OCI-LY1 (cell line): ENCODE results near the gene PSKH1.

Source experiments
- H2AFZ ChIP-seq: fragments of 200-600 bp; sonication (generic), shearing (Covaris generic); 2 replicates; pipeline ENCODE4 v1.6.0; 2014; ENCODE audit warnings: antibody characterized with exemption, mild to moderate bottlenecking, low read length
- H3F3A ChIP-seq: fragments of 200-600 bp; sonication (generic), shearing (Covaris generic); 2 replicates; pipeline ENCODE4 v1.6.0; 2014; ENCODE audit warnings: mild to moderate bottlenecking, antibody characterized with exemption, low read length, moderate library complexity; ENCODE audit not compliant: insufficient read depth
- H3K27ac ChIP-seq: fragments of 200-600 bp; sonication (generic); 2 replicates; pipeline ENCODE4 v1.5.1; 2014; ENCODE audit warnings: low read length, mixed run types, mild to moderate bottlenecking, low read depth; ENCODE audit not compliant: poor library complexity, severe bottlenecking
- H3K27me3 ChIP-seq: fragments of 200-600 bp; sonication (generic); 2 replicates; pipeline ENCODE4 v1.6.0; 2014; ENCODE audit warnings: antibody characterized with exemption, mild to moderate bottlenecking, low read length, moderate library complexity; ENCODE audit not compliant: insufficient read depth
- H3K36me3 ChIP-seq: fragments of 200-600 bp; sonication (generic); 2 replicates; pipeline ENCODE4 v1.6.1; 2014; ENCODE audit warnings: mild to moderate bottlenecking, antibody characterized with exemption, low read length, moderate library complexity, mixed read lengths; ENCODE audit not compliant: insufficient read depth
- H3K4me1 ChIP-seq: fragments of 200-600 bp; sonication (generic); 2 replicates; pipeline ENCODE4 v1.5.1; 2014; ENCODE audit warnings: mild to moderate bottlenecking, low read length, moderate library complexity; ENCODE audit not compliant: insufficient read depth, severe bottlenecking
- H3K4me2 ChIP-seq: fragments of 200-600 bp; sonication (generic), shearing (Covaris generic); 2 replicates; pipeline ENCODE4 v1.6.1; 2014; ENCODE audit warnings: low read length
- H3K4me3 ChIP-seq: fragments of 200-600 bp; sonication (generic); 2 replicates; pipeline ENCODE4 v1.5.1; 2014; ENCODE audit warnings: low read length, low read depth, mild to moderate bottlenecking, mixed read lengths; ENCODE audit not compliant: poor library complexity, severe bottlenecking
- H3K79me2 ChIP-seq: fragments of 200-600 bp; shearing (Covaris generic); 2 replicates; pipeline ENCODE4 v1.6.1; 2016; ENCODE audit warnings: mixed run types, low read length, mixed read lengths; ENCODE audit not compliant: insufficient read depth
- H3K9ac ChIP-seq: fragments of 200-600 bp; sonication (generic), shearing (Covaris generic); 2 replicates; pipeline ENCODE4 v1.6.1; 2014; ENCODE audit warnings: mild to moderate bottlenecking, low read length, mixed read lengths
- H3K9me2 ChIP-seq: fragments of 200-600 bp; sonication (generic), shearing (Covaris generic); 2 replicates; pipeline ENCODE4 v1.6.1; 2014; ENCODE audit warnings: low read depth, mild to moderate bottlenecking, low read length, mixed read lengths
- H3K9me3 ChIP-seq: fragments of 200-600 bp; shearing (Covaris generic); 2 replicates; pipeline ENCODE4 v1.6.1; 2014; ENCODE audit warnings: low read length, mixed read lengths
- H4K20me1 ChIP-seq: fragments of 200-600 bp; sonication (generic), shearing (Covaris generic); 2 replicates; pipeline ENCODE4 v1.6.0; 2016; ENCODE audit warnings: mild to moderate bottlenecking, low read length; ENCODE audit not compliant: insufficient read depth
- CTCF ChIP-seq: fragments of 200-600 bp; sonication (generic), shearing (Covaris generic); IDR thresholded peaks from 2 replicates; pipeline ENCODE4 v1.5.1; 2017; ENCODE audit warnings: mild to moderate bottlenecking, antibody characterized with exemption, low read length, moderate library complexity, mixed read lengths
- EZH2 ChIP-seq: fragments of 200-600 bp; sonication (generic), shearing (Covaris generic); IDR thresholded peaks from 2 replicates; pipeline ENCODE4 v1.8.0; 2017; ENCODE audit warnings: borderline replicate concordance, mixed run types, mild to moderate bottlenecking, antibody characterized with exemption, low read length, moderate library complexity, mixed read lengths

PSKH1 gene

GRCh38 chr16:67943619-67944504 is 50.8 kb downstream of the PSKH1 start, which contains the start of gene LCAT:
LCAT (minus strand) TSS chr16:67944120; CDS start chr16:67944101, 19 bp downstream.
- H3K9me2 ChIP-seq: no peaks in the 10 kb centered on the region
- H3K9me3 ChIP-seq: no peaks in the 10 kb centered on the region
- peak within 1 kb of the TSS; percentile 31; the same call in 1 of the 2 replicates for H3K4me2 ChIP-seq

GRCh38 chr16:67944690-67945391 is 51.8 kb downstream of the PSKH1 start:
- Histone ChIP-seq H3K79me2 (no peaks in the 10 kb centered on the region), H3K9me2 (no peaks in the 10 kb centered on the region), H3K27ac (peak overlapping the region; percentile 40), H3K36me3 (peaks cover 14% of the 10 kb centered on the region; the same call in 1 of the 2 replicates), H3K4me3 (no peak overlapping the region), H3K4me2 (no peak overlapping the region), H3K9ac (no peak overlapping the region), H3F3A (no peaks in the 10 kb centered on the region), H2AFZ (no peak overlapping the region), H3K9me3 (no peaks in the 10 kb centered on the region), H3K27me3 (no peaks in the 10 kb centered on the region), H4K20me1 (no peaks in the 10 kb centered on the region), H3K4me1 (peaks cover 30% of the 10 kb centered on the region)
- TF ChIP-seq CTCF (no peak), EZH2 (no peak)

More at GRCh38 chr16:67943619-67944504, 50.8 kb downstream of the PSKH1 start, which contains the start of gene LCAT:
- Histone ChIP-seq H4K20me1 (no peaks in the 10 kb centered on the region), H3K9ac (no peak within 1 kb of the TSS; the same call in 1 of the 2 replicates), H3K4me3 (no peak within 1 kb of the TSS), H3F3A (no peaks in the 10 kb centered on the region), H3K27ac (peak within 1 kb of the TSS; percentile 40), H2AFZ (no peak within 1 kb of the TSS), H3K36me3 (peaks cover 14% of the 10 kb centered on the region; the same call in 1 of the 2 replicates), H3K79me2 (no peaks in the 10 kb centered on the region), H3K27me3 (no peaks in the 10 kb centered on the region), H3K4me1 (peaks cover 39% of the 10 kb centered on the region)
- TF ChIP-seq CTCF (peak; percentile 39; the same call in 1 of the 2 replicates), EZH2 (no peak)

DNA sequence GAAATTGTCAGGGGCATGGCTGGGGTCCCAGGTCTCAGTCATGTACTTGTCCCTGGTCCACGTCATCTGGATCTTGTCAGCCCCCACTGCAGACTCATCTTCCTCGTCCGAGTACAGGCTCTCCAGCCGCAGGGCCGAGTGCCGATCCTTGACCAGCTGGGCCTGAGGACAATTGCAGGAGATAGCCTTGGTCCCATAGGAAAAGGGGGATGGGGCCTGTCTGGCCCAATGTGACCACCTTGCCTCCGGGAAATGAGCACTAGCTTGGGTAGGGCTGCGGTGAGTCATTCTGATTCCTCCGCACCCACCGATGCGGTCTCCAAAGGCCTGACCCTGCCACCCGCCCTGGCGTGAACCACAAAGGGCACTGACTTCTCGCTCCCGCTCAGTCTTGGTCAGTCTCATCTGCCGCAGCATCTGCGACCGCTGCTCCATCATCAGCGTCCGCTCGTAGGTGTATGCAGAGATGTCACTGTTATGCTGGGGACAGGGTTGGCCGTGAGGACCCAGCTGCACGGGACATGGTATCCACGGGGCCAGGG is 52.4 kb downstream of the PSKH1 start:
- Histone ChIP-seq H3K27ac (no peak overlapping the region), H3K27me3 (no peaks in the 10 kb centered on the region), H3K4me2 (no peak overlapping the region), H3K9me2 (no peaks in the 10 kb centered on the region), H3K9me3 (no peaks in the 10 kb centered on the region), H3K9ac (no peak overlapping the region), H3K4me1 (peaks cover 24% of the 10 kb centered on the region), H3K4me3 (no peak overlapping the region), H3K36me3 (peaks cover 14% of the 10 kb centered on the region; the same call in 1 of the 2 replicates), H4K20me1 (no peaks in the 10 kb centered on the region), H2AFZ (no peak overlapping the region), H3K79me2 (no peaks in the 10 kb centered on the region), H3F3A (no peaks in the 10 kb centered on the region)
- TF ChIP-seq EZH2: no peak
- no peak for TF ChIP-seq CTCF
